ENCODE measurements around the gene TBC1D23.
"Not testable (repeated sequence)": the region's sequence is repeated elsewhere in the genome, so short reads cannot be mapped to it uniquely, and the experiment has no call there.

DNA sequence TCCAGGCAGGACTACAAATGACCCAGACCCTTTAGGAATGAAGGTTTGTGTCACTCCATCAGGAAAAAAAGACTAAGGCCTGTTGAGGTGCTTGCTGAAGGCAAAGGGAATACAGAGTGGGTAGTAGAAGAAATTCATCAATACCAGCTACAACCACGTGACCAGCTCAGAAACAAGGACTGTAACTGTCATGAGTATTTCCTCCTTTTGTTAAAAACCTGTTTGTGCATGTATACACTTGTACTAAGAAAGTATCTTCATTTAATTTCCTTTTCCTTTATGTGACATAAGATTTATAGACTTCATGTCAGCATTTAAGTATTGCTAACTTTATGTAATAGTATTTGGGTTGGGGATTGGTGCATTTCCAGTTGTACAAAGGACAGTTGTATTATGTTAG is 18.3 kb upstream of the TBC1D23 start:
- TF ChIP-seq CSDC2, ZFP30 (CRISPR knock-in tag; IDR thresholded peaks at IDR 0.05): not testable (repeated sequence)
- TF ChIP-seq, protein P1, sequence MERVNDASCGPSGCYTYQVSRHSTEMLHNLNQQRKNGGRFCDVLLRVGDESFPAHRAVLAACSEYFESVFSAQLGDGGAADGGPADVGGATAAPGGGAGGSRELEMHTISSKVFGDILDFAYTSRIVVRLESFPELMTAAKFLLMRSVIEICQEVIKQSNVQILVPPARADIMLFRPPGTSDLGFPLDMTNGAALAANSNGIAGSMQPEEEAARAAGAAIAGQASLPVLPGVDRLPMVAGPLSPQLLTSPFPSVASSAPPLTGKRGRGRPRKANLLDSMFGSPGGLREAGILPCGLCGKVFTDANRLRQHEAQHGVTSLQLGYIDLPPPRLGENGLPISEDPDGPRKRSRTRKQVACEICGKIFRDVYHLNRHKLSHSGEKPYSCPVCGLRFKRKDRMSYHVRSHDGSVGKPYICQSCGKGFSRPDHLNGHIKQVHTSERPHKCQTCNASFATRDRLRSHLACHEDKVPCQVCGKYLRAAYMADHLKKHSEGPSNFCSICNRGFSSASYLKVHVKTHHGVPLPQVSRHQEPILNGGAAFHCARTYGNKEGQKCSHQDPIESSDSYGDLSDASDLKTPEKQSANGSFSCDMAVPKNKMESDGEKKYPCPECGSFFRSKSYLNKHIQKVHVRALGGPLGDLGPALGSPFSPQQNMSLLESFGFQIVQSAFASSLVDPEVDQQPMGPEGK (CRISPR knock-in tag; IDR thresholded peaks at IDR 0.05; ENCODE audit: borderline replicate concordance): not testable (repeated sequence)

Data from SK-N-SH treated with all-trans-retinoic acid at 6 μM for 48 hours (cell line).